GM10248 (cell line): ENCODE measurements around the gene IPO9.

Experiments
- CTCF ChIA-PET: fragments of 300-600 bp; sonication (Branson Sonifier 250); formaldehyde crosslinking; extraction: SDS; loops from one replicate; lab custom pipeline; 2021; ENCODE audit warnings: antibody characterized with exemption; lab: Yijun Ruan, JAX
- POLR2A ChIA-PET: fragments of 350-650 bp; sonication (Branson Sonifier 250); formaldehyde crosslinking; extraction: SDS; loops from one replicate; lab custom pipeline; 2020; ENCODE audit warnings: antibody characterized with exemption; lab: Yijun Ruan, JAX
- DNase-seq: peaks from one replicate; pipeline ENCODE4 v3.0.0; 2012; ENCODE audit errors: extremely low spot score
- CTCF ChIP-seq: IDR thresholded peaks from 2 replicates; pipeline ENCODE4 v1.5.1; 2012; ENCODE audit warnings: mild to moderate bottlenecking, low read depth; ENCODE audit errors: extremely low read depth, missing control alignments, control extremely low read depth

Gene IPO9

GRCh38 chr1:201891451-201892045 is 62.6 kb downstream of the IPO9 start:
- POLR2A ChIA-PET = no interaction called here
- DNase-seq = no peak
- TF ChIP-seq CTCF = no peak
- CTCF ChIA-PET = interaction anchor here (1.1 to 8.7 kb wide), 4 partner anchors 9 to 379 kb away, joined by 3 to 174 read pairs (median 83); no protein-coding TSS in a partner anchor

- POLR2A ChIA-PET = interaction anchor here (0.6 kb wide), 1 partner anchor 38 kb away, joined by 3 read pairs; no protein-coding TSS in a partner anchor
- no peak for TF ChIP-seq CTCF
- DNase-seq = no peak
- CTCF ChIA-PET = interaction anchor here (0.7 to 8.7 kb wide), 6 partner anchors 10 to 380 kb away, joined by 3 to 174 read pairs (median 7); no protein-coding TSS in a partner anchor
These were observed 63.3 kb downstream of the IPO9 start for GRCh38 chr1:201892211-201892610.

- POLR2A ChIA-PET = no interaction called here
- no peak for TF ChIP-seq CTCF
These were observed 64.5 kb downstream of the IPO9 start for GRCh38 chr1:201893431-201893830.

GRCh38 chr1:201894343-201895119 is 65.6 kb downstream of the IPO9 start:
- POLR2A ChIA-PET = no interaction called here
- CTCF ChIA-PET = interaction anchor here (0.9 to 8.7 kb wide), 30 partner anchors 12 to 825 kb away, joined by 3 to 174 read pairs (median 10); partner anchors contain the start of genes GPR37L1, LGR6, RNPEP and TIMM17A
- DNase-seq = no peak
- no peak for TF ChIP-seq CTCF

More at GRCh38 chr1:201893431-201893830, 64.5 kb downstream of the IPO9 start:
- DNase-seq = no peak
- CTCF ChIA-PET = interaction anchor here (0.9 to 8.7 kb wide), 10 partner anchors 11 to 300 kb away, joined by 3 to 174 read pairs (median 10); partner anchors contain the start of gene LGR6

DNA sequence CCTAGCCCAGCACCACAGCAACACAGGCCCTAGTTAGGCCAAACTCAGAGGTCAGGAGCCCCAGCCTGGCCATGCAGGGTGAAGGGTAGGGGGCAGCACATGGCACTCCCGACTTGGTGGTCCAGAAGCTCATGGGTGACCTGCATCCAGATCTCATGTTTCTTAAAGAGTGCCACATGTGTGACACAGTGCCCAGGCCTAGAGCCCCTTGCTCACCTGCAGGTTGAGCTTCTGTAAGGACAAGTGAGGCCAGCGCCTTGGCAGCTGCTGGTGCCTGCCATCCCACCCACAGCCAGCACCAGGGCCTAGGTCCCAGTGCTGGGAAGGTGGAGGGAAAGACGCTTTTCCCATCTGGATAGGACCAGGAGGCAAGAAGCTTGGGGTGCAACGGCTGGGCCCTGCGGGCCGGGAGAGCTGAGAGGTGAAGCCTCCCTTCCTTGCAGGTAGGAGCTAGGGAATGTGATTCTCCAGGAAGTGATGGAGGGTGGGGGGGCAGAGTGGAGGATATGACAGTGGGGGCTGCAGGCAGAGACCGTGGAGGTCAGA is 66.2 kb downstream of the IPO9 start:
- no peak for DNase-seq
- ChIA-PET POLR2A (no interaction called here), CTCF (interaction anchor here (0.6 to 8.7 kb wide), 54 partner anchors 12 to 825 kb away, joined by 3 to 174 read pairs (median 6); partner anchors contain the start of genes GPR37L1, IPO9, LMOD1 and RNPEP)
- TF ChIP-seq CTCF = no peak
